DND-41 (cell line): ENCODE data around the gene SENP1.

Source experiments
- CTCF ChIP-seq: IDR thresholded peaks from 2 replicates; pipeline ENCODE4 v1.5.1; 2012; ENCODE audit warnings: borderline replicate concordance, low read length, moderate library complexity, mild to moderate bottlenecking; ENCODE audit not compliant: poor library complexity, severe bottlenecking; ENCODE audit errors: extremely low read depth
- EZH2 ChIP-seq: IDR thresholded peaks from 3 replicates; pipeline ENCODE4 v1.6.1; 2012; ENCODE audit warnings: borderline replicate concordance, low read depth, mild to moderate bottlenecking, moderate library complexity, low read length, inconsistent platforms; ENCODE audit not compliant: severe bottlenecking

GRCh38 chr12:48068457-48068856 lies 37.4 kb downstream of the SENP1 start:
- TF ChIP-seq CTCF (no peak), EZH2 (no peak)
